Kidney (tissue), 14 donors: ENCODE measurements around the gene PCDHB2. TPM values are rescaled to one million over a fixed set of nuclear protein-coding genes. Genes with fewer than 3 reads are reported as not detected.
A peak's percentile ranks its signal among the peaks of the same experiment; 100 is the strongest.
"Not testable (repeated sequence)": the region's sequence is repeated elsewhere in the genome, so short reads cannot be mapped to it uniquely, and the experiment has no call there.

Experiments used
- DNase-seq, 5 donors: peaks; one replicate each; pipeline ENCODE4 v3.0.0-alpha.2; 2013 to 2020
- FAIRE-seq: peaks from 2 replicates; lab custom pipeline; 2012; peaks lifted over from hg19 to GRCh38; lab: Jason Lieb, UNC
- H3K27ac ChIP-seq, 2 donors: one replicate each; pipeline ENCODE4 v1.7.0; 2013; ENCODE audit warnings: low read depth in 2 of 2, low read length in 2 of 2, inconsistent platforms in 1 of 2
- H3K27me3 ChIP-seq: one replicate; pipeline ENCODE4 v1.7.1; 2013; ENCODE audit warnings: low read length, inconsistent platforms; ENCODE audit not compliant: control insufficient read depth, insufficient read depth
- H3K36me3 ChIP-seq, 3 donors: one replicate each; pipeline versions ENCODE4 v1.7.0 to v1.7.1; 2013; ENCODE audit warnings: low read length in 3 of 3, control low read depth in 1 of 3, inconsistent platforms in 1 of 3; ENCODE audit not compliant: insufficient read depth in 3 of 3, control insufficient read depth in 2 of 3
- H3K4me1 ChIP-seq, 3 donors: one replicate each; pipeline versions ENCODE4 v1.7.0 to v1.7.1; 2013; ENCODE audit warnings: low read length in 3 of 3, inconsistent platforms in 1 of 3, low read depth in 1 of 3; ENCODE audit not compliant: control insufficient read depth in 2 of 3, insufficient read depth in 2 of 3
- H3K4me3 ChIP-seq, 3 donors: one replicate each; pipeline versions ENCODE4 v1.7.0 to v1.8.1; 2013; ENCODE audit warnings: low read length in 3 of 3, control low read depth in 1 of 3, inconsistent platforms in 1 of 3
- H3K9ac ChIP-seq, 3 donors: one replicate each; pipeline versions ENCODE4 v1.7.0 to v1.7.1; 2013; ENCODE audit warnings: low read length in 3 of 3, control low read depth in 1 of 3, inconsistent platforms in 1 of 3
- H3K9me3 ChIP-seq, 3 donors: one replicate each; pipeline versions ENCODE4 v1.7.0 to v1.7.1; 2013; ENCODE audit warnings: low read length in 3 of 3, control low read depth in 1 of 3, inconsistent platforms in 1 of 3; ENCODE audit not compliant: control insufficient read depth in 2 of 3, insufficient read depth in 1 of 3
- intact Hi-C: fragments of 100-400 bp; cut with DNase I; formaldehyde crosslinking; loops from one replicate; pipeline ENCODE4 v1.11.1; 2022
- polyA plus RNA-seq: library from polyadenylated mRNA; stranded (reverse); fragments of 350-450 nt; fragmentation: Illumina TruSeq; extraction: RNeasy Lipid Tissue Mini Kit (QIAGEN cat#74804); gene quantifications from one replicate; pipeline ENCODE4 v1.2.3, GENCODE V29; 2014; ENCODE audit warnings: low read depth, low replicate concordance; ENCODE audit not compliant: insufficient read depth
- total RNA-seq: library from RNA; stranded (reverse); fragmentation: NEBNext Ultra II Directional; extraction: Animal tissue kit (Norgen Biotek cat#: 25700); gene quantifications from one replicate; pipeline ENCODE4 v1.2.1, GENCODE V29; 2021
- TF ChIP-seq, protein P1 (sequence below): IDR thresholded peaks from 3 replicates; pipeline ENCODE4 v1.5.1; 2012; ENCODE audit warnings: mild to moderate bottlenecking, moderate library complexity, borderline replicate concordance; ENCODE audit not compliant: insufficient read depth; ENCODE audit errors: extremely low read depth
- donor health status: control.
- donor health status: control.
- donor health status: control.
- donor health status: control.
- donor health status: control.
- donor health status: DM: yes; HTN: yes; CAD: no.
- donor health status: Normal renal cell carcinoma (clear cell type).

The PCDHB2 gene
- total and polyA plus RNA-seq, 2 donors from 2014 or later: 2.2 to 2.9 TPM

- no peaks in the 10 kb centered on the region for H3K36me3 ChIP-seq
- H3K4me1 ChIP-seq: no peaks in the 10 kb centered on the region
- no peaks in the 10 kb centered on the region for H3K27me3 ChIP-seq
- intact Hi-C loops: no loop called here
- TF ChIP-seq, protein P1, sequence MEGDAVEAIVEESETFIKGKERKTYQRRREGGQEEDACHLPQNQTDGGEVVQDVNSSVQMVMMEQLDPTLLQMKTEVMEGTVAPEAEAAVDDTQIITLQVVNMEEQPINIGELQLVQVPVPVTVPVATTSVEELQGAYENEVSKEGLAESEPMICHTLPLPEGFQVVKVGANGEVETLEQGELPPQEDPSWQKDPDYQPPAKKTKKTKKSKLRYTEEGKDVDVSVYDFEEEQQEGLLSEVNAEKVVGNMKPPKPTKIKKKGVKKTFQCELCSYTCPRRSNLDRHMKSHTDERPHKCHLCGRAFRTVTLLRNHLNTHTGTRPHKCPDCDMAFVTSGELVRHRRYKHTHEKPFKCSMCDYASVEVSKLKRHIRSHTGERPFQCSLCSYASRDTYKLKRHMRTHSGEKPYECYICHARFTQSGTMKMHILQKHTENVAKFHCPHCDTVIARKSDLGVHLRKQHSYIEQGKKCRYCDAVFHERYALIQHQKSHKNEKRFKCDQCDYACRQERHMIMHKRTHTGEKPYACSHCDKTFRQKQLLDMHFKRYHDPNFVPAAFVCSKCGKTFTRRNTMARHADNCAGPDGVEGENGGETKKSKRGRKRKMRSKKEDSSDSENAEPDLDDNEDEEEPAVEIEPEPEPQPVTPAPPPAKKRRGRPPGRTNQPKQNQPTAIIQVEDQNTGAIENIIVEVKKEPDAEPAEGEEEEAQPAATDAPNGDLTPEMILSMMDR: no peak
- no peak for FAIRE-seq
- DNase-seq: peak in 1 of 5 donors; percentile 37
- no peak overlapping the region for H3K9ac ChIP-seq
- no peak overlapping the region for H3K27ac ChIP-seq
- peaks cover 0 to 17% (median 3%) of the 10 kb centered on the region in 3 donors for H3K9me3 ChIP-seq
- peak overlapping the region in 2 of 3 donors; percentile 53 to 55 for H3K4me3 ChIP-seq
Observed at GRCh38 chr5:141101059-141101458, 6.6 kb downstream of the PCDHB2 start.

DNA sequence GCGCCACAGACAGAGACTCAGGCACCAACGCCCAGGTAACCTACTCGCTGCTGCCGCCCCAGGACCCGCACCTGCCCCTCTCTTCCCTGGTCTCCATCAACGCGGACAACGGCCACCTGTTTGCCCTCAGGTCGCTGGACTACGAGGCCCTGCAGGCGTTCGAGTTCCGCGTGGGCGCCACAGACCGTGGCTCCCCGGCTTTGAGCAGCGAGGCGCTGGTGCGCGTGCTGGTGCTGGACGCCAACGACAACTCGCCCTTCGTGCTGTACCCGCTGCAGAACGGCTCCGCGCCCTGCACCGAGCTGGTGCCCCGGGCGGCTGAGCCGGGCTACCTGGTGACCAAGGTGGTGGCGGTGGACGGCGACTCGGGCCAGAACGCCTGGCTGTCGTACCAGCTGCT lies 7.7 kb downstream of the PCDHB2 start:
- H3K4me3 ChIP-seq, H3K27ac ChIP-seq, H3K27me3 ChIP-seq, H3K9ac ChIP-seq, H3K4me1 ChIP-seq, FAIRE-seq, intact Hi-C loops, H3K36me3 ChIP-seq: not testable (repeated sequence)
- H3K9me3 ChIP-seq: peaks cover 0 to 17% (median 3%) of the 10 kb centered on the region in 3 donors
- peak in 1 of 5 donors; percentile 17 for DNase-seq

- FAIRE-seq, H3K36me3 ChIP-seq: not testable (repeated sequence)
Observed at GRCh38 chr5:141102471-141102870, 8.1 kb downstream of the PCDHB2 start.

DNA sequence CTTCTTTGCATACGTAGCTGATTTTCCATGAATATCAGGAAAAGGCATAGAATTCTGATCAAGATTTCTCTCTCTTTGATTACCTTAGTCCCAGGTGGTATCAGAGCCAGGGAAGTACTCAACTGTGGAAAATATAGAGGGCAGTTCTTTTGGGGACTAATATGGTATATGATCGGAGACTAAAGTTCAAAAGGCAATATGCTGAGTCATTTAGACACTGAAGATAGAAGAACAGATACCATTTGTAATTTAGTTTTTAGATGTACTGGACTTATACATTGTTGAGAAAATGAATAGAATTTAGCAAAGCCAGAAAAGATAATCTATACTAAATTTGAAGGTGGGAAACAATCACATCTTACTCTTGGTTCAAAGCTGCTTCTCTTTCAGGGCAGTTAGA lies 10.9 kb downstream of the PCDHB2 start:
- DNase-seq: no peak
- no peaks in the 10 kb centered on the region for H3K36me3 ChIP-seq
- TF ChIP-seq, protein P1: no peak
- no peak for FAIRE-seq
- H3K27ac ChIP-seq: no peak overlapping the region
- H3K27me3 ChIP-seq: no peaks in the 10 kb centered on the region
- H3K4me1 ChIP-seq: no peaks in the 10 kb centered on the region
- no peak overlapping the region for H3K9ac ChIP-seq
- H3K9me3 ChIP-seq: peaks cover 0 to 17% (median 3%) of the 10 kb centered on the region in 3 donors
- intact Hi-C loops: no loop called here
- no peak overlapping the region for H3K4me3 ChIP-seq

More at GRCh38 chr5:141102471-141102870, 8.1 kb downstream of the PCDHB2 start:
- H3K27ac ChIP-seq, intact Hi-C loops, H3K4me3 ChIP-seq, H3K4me1 ChIP-seq, H3K27me3 ChIP-seq, H3K9ac ChIP-seq: not testable (repeated sequence)
- peaks cover 0 to 17% (median 3%) of the 10 kb centered on the region in 3 donors for H3K9me3 ChIP-seq
- peak in 1 of 5 donors; percentile 48 for DNase-seq
